Measurements from ENCODE around the gene TMIGD2. TPM values are rescaled to one million over a fixed set of nuclear protein-coding genes. Genes with fewer than 3 reads are reported as not detected.

TMIGD2 gene
- total and polyA plus RNA-seq, 2 experiments from 2014 or later, result not detected

DNA sequence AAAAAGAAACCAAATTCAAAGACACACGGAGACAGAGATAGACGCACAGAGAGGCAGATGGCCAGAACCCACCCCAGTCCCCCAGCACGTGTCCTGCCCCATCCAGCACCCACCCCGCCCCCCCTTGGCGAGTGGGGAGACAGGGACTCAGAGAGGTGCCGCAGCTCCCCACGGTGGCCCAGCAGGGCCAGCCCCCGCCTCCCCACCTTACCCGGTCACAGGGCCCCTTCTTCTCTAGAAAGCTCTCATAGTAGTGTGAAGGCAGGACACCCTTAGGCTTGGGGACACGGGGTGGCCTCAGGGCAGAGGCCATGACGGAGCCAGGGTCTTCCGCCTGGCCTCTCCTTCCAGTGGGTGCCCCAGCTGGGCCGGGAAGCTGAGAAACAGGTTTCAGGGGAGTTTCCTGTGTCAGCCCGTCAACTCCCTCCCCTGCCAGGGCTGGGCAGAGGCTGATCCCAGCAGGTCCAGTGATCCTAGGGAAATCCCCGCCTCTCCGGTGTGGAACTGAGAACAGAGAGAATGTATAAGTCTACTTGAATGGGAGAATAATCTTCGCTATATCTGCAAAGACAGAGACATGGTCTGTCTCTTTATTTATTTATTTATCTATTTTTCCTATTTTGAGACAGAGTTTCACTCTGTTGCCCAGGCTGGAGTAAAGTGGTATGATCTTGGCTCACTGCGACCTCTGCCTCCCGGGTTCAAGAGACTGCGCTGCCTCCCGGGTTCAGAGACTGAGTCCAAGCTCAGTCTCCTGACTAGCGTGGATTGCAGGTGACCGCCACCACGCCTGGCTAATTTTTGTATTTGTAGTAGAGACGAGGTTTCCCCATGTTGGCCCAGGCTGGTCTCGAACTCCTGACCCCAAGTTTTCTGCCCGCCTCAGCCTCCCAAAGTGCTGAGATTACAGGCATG lies 36.5 kb upstream of the TMIGD2 start, which contains the start of gene STAP2:
Gene STAP2 (minus strand): TSS at position 387 of the 915 bp plus-strand sequence. CDS start 74 bp downstream, at position 313.
- Histone ChIP-seq H3K4me1 (ENCODE audit: insufficient read depth) (peaks cover 23% of the 10 kb centered on the region), H3K4me3 (peak within 1 kb of the TSS; percentile 16), H4K20me1 (ENCODE audit: insufficient read depth, poor library complexity, severe bottlenecking) (no peaks in the 10 kb centered on the region), H3K9me3 (ENCODE audit: low read depth) (no peaks in the 10 kb centered on the region), H3K79me2 (no peaks in the 10 kb centered on the region), H3K4me2 (peak within 1 kb of the TSS; percentile 73), H3K27me3 (no peaks in the 10 kb centered on the region), H3K36me3 (replicated peaks; ENCODE audit: insufficient read depth, low read depth) (no peaks in the 10 kb centered on the region), H2AFZ (peak within 1 kb of the TSS; percentile 46), H3K9me2 (replicated peaks; ENCODE audit: insufficient read depth) (no peaks in the 10 kb centered on the region), H3K27ac (peak within 1 kb of the TSS; percentile 85)
- WGBS (ENCODE audit: low lambda C conversion rate, missing lambda C conversion rate), result 53% methylated on average over 24 of the region's 27 CpGs
- TF ChIP-seq, protein P1, sequence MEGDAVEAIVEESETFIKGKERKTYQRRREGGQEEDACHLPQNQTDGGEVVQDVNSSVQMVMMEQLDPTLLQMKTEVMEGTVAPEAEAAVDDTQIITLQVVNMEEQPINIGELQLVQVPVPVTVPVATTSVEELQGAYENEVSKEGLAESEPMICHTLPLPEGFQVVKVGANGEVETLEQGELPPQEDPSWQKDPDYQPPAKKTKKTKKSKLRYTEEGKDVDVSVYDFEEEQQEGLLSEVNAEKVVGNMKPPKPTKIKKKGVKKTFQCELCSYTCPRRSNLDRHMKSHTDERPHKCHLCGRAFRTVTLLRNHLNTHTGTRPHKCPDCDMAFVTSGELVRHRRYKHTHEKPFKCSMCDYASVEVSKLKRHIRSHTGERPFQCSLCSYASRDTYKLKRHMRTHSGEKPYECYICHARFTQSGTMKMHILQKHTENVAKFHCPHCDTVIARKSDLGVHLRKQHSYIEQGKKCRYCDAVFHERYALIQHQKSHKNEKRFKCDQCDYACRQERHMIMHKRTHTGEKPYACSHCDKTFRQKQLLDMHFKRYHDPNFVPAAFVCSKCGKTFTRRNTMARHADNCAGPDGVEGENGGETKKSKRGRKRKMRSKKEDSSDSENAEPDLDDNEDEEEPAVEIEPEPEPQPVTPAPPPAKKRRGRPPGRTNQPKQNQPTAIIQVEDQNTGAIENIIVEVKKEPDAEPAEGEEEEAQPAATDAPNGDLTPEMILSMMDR (IDR thresholded peaks at IDR 0.05; ENCODE audit: poor library complexity), result no peak
- TF ChIP-seq EZH2phosphoT487 (IDR thresholded peaks at IDR 0.05; ENCODE audit: low read depth, severe bottlenecking, unreplicated experiment) (no peak), EZH2 (IDR thresholded peaks at IDR 0.05; ENCODE audit: borderline replicate concordance) (no peak)
- peak; percentile 86 for DNase-seq (ENCODE audit: low spot score)

DNA sequence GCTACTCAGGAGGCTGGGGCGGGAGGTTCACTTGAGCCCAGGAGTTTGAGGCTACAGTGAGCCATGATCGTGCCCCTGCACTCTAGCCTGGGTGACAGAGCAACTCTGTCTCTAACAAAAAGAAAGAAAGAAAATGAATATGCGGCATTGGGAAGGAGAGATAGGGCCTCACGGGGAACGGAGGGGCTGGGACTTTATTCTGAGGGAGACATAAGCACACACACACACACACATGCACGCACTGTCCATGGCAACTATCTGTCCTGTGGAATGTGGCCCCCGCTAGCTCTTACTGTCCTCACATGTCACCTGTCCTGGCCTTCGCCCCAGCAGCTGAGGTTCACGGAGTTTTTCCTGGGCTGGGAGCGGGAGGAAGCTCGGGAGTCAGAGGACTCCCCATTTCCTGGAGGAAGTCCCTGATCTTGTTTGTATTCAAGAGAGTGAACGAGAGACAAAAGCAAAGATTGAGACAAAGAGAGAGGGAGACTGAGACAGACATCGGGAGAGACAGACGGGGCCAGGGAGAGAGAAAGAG lies 35.8 kb upstream of the TMIGD2 start:
- TF ChIP-seq EZH2 (IDR thresholded peaks at IDR 0.05; ENCODE audit: borderline replicate concordance) (no peak), EZH2phosphoT487 (IDR thresholded peaks at IDR 0.05; ENCODE audit: low read depth, severe bottlenecking, unreplicated experiment) (no peak)
- TF ChIP-seq, protein P1 (IDR thresholded peaks at IDR 0.05; ENCODE audit: poor library complexity), result no peak
- no peaks in the 10 kb centered on the region for H3K36me3 ChIP-seq (replicated peaks; ENCODE audit: insufficient read depth, low read depth)
- no peaks in the 10 kb centered on the region for H3K79me2 ChIP-seq
- H3K9me2 ChIP-seq (replicated peaks; ENCODE audit: insufficient read depth), result no peaks in the 10 kb centered on the region
- no peaks in the 10 kb centered on the region for H3K9me3 ChIP-seq (ENCODE audit: low read depth)
- no peaks in the 10 kb centered on the region for H3K27me3 ChIP-seq
- no peaks in the 10 kb centered on the region for H4K20me1 ChIP-seq (ENCODE audit: insufficient read depth, poor library complexity, severe bottlenecking)
- peak overlapping the region; percentile 85 for H3K27ac ChIP-seq
- 19% methylated on average over 14 of the region's 14 CpGs for WGBS (ENCODE audit: low lambda C conversion rate, missing lambda C conversion rate)
- DNase-seq (ENCODE audit: low spot score), result peak; percentile 80
- H3K4me1 ChIP-seq (ENCODE audit: insufficient read depth), result peaks cover 23% of the 10 kb centered on the region
- H2AFZ ChIP-seq, result peak overlapping the region; percentile 46
- H3K4me2 ChIP-seq, result peak overlapping the region; percentile 73
- H3K4me3 ChIP-seq, result peak overlapping the region; percentile 16

DNA sequence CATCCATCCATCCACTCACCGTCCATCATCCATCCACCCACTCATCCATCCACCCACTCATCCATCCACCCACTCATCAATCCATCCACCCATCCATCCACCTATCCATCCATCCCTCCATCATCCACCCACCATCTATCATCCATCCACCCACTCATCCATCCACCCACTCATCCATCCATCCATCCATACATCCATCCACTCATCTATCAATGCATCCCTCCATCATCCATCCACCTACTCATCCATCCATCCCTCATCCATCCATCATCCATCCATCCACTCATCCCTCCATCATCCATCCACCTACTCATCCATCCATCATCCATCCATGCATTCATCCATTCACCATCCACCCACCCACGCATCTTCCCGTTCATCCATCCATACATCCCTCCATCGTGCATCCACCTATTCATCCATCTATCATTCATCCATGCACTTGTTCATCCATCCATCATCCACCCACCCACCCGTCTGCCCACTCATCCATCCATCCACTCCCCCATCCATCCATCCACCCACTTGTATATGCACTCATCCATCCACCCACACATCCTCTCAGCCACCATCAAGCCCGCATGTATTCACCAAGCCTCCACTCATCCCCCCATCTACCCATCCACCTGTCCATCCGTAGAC lies 32.9 kb upstream of the TMIGD2 start:
- WGBS (ENCODE audit: low lambda C conversion rate, missing lambda C conversion rate), result 97% methylated on average over 5 of the region's 7 CpGs
- no peak overlapping the region for H3K4me2 ChIP-seq
- H3K27me3 ChIP-seq, result no peaks in the 10 kb centered on the region
- no peak overlapping the region for H3K4me3 ChIP-seq
- H3K4me1 ChIP-seq (ENCODE audit: insufficient read depth), result peaks cover 9% of the 10 kb centered on the region
- no peak for DNase-seq (ENCODE audit: low spot score)
- no peaks in the 10 kb centered on the region for H3K79me2 ChIP-seq
- no peaks in the 10 kb centered on the region for H4K20me1 ChIP-seq (ENCODE audit: insufficient read depth, poor library complexity, severe bottlenecking)
- H3K36me3 ChIP-seq (replicated peaks; ENCODE audit: insufficient read depth, low read depth), result no peaks in the 10 kb centered on the region
- H3K9me3 ChIP-seq (ENCODE audit: low read depth), result no peaks in the 10 kb centered on the region
- H3K27ac ChIP-seq, result no peak overlapping the region
- H2AFZ ChIP-seq, result no peak overlapping the region
- no peaks in the 10 kb centered on the region for H3K9me2 ChIP-seq (replicated peaks; ENCODE audit: insufficient read depth)
- TF ChIP-seq EZH2 (IDR thresholded peaks at IDR 0.05; ENCODE audit: borderline replicate concordance) (no peak), EZH2phosphoT487 (IDR thresholded peaks at IDR 0.05; ENCODE audit: low read depth, severe bottlenecking, unreplicated experiment) (no peak)
- TF ChIP-seq, protein P1 (IDR thresholded peaks at IDR 0.05; ENCODE audit: poor library complexity), result no peak
